K562 (cell line): Measurements from ENCODE around the gene CENPT. TPM values are rescaled to one million over a fixed set of nuclear protein-coding genes. Genes with fewer than 3 reads are reported as not detected.
A peak's percentile ranks its signal among the peaks of the same experiment; 100 is the strongest.

Source experiments
- ARID3A ChIP-seq: IDR thresholded peaks from 2 replicates; pipeline ENCODE4 v1.6.1; 2012; ENCODE audit warnings: low read depth, low read length, improper control_type of control experiment, borderline replicate concordance
- ARNT ChIP-seq, 2 experiments: fragments of 450-650 bp; IDR thresholded peaks; 2 replicates each; pipeline ENCODE4 v1.6.1; 2016; ENCODE audit warnings: mild to moderate bottlenecking in 1 of 2
- ATF3 ChIP-seq, 2 experiments: fragments of 450-650 bp in 1 of 2; sonication (generic) in 1 of 2; formaldehyde crosslinking in 1 of 2; IDR thresholded peaks in 1 of 2; conservative IDR thresholded peaks in 1 of 2; 2 replicates each; pipeline versions ENCODE4 v1.6.1 to v1.8.1; 2016 to 2023; ENCODE audit warnings: mild to moderate bottlenecking in 2 of 2, moderate library complexity in 2 of 2, inconsistent platforms in 1 of 2, missing genetic modification reagents in 1 of 2
- BRD9 ChIP-seq: fragments of 450-650 bp; IDR thresholded peaks from 2 replicates; pipeline ENCODE4 v1.6.1; 2018; ENCODE audit warnings: low read depth; ENCODE audit not compliant: partially characterized antibody
- EGR1 ChIP-seq: fragments of 450-650 bp; conservative IDR thresholded peaks from 2 replicates; pipeline ENCODE4 v1.6.1; 2017; ENCODE audit warnings: mild to moderate bottlenecking
- FOXA3 ChIP-seq, 2 experiments: fragments of 450-650 bp in 1 of 2; sonication (generic) in 1 of 2; formaldehyde crosslinking; IDR thresholded peaks in 1 of 2; conservative IDR thresholded peaks in 1 of 2; 2 replicates each; pipeline versions ENCODE4 v1.4.0 to v1.8.0; 2020 to 2022; ENCODE audit warnings: mild to moderate bottlenecking in 2 of 2, missing genetic modification reagents in 1 of 2
- GTF2E2 ChIP-seq: fragments of 200-800 bp; sonication (Bioruptor generic); IDR thresholded peaks from 2 replicates; pipeline ENCODE4 v1.6.1; 2016; ENCODE audit warnings: missing genetic modification characterization, missing compliant biosample characterization
- HNRNPL ChIP-seq: fragments of 200-400 bp; formaldehyde crosslinking; IDR thresholded peaks from 2 replicates; pipeline ENCODE4 v1.6.1; 2017; ENCODE audit warnings: low read depth, mild to moderate bottlenecking, low read length
- JUNB ChIP-seq: fragments of 450-650 bp; formaldehyde crosslinking; conservative IDR thresholded peaks from 2 replicates; pipeline ENCODE4 v1.4.0; 2020; ENCODE audit warnings: mild to moderate bottlenecking
- KDM1A ChIP-seq, 2 experiments: fragments of 450-650 bp; IDR thresholded peaks; 2 replicates each; pipeline ENCODE4 v1.6.1; 2016; ENCODE audit warnings: mild to moderate bottlenecking in 2 of 2
- KLF10 ChIP-seq: fragments of 250-450 bp; sonication (Bioruptor Pico); IDR thresholded peaks from 2 replicates; pipeline ENCODE4 v1.6.1; 2021; ENCODE audit warnings: matching md5 sums
- MTA1 ChIP-seq: fragments of 450-650 bp; IDR thresholded peaks from 2 replicates; pipeline ENCODE4 v1.6.1; 2017; ENCODE audit warnings: borderline replicate concordance
- NFIX ChIP-seq: fragments of 250-450 bp; sonication (Bioruptor Pico); IDR thresholded peaks from 2 replicates; pipeline ENCODE4 v1.4.0; 2020; ENCODE audit warnings: low read depth, mild to moderate bottlenecking, moderate library complexity
- NFRKB ChIP-seq: fragments of 450-650 bp; IDR thresholded peaks from 2 replicates; pipeline ENCODE4 v1.6.1; 2016; ENCODE audit warnings: low read depth
- PTRF ChIP-seq: fragments of 450-650 bp; IDR thresholded peaks from 2 replicates; pipeline ENCODE4 v1.6.1; 2016; ENCODE audit warnings: mild to moderate bottlenecking, missing genetic modification characterization, missing compliant biosample characterization
- RFX5 ChIP-seq: IDR thresholded peaks from 2 replicates; pipeline ENCODE4 v1.6.1; 2011; ENCODE audit warnings: low read depth, mild to moderate bottlenecking, improper control_type of control experiment, low read length
- TAF7 ChIP-seq: fragments of 450-650 bp; IDR thresholded peaks from 2 replicates; pipeline ENCODE4 v1.6.1; 2016; ENCODE audit warnings: missing genetic modification characterization, missing compliant biosample characterization
- USF1 ChIP-seq: sonication (generic); formaldehyde crosslinking; IDR thresholded peaks from 2 replicates; pipeline ENCODE4 v1.9.0; 2022; ENCODE audit warnings: mild to moderate bottlenecking, missing genetic modification reagents
- ZNF398 ChIP-seq: fragments of 250-450 bp; sonication (Bioruptor Pico); IDR thresholded peaks from 2 replicates; pipeline ENCODE4 v1.8.0; 2021; ENCODE audit warnings: moderate library complexity, mild to moderate bottlenecking, inconsistent platforms
- ZNF41 ChIP-seq: fragments of 250-450 bp; sonication (Bioruptor Pico); conservative IDR thresholded peaks from 2 replicates; pipeline ENCODE4 v1.4.0; 2020; ENCODE audit warnings: mild to moderate bottlenecking
- ZNF436 ChIP-seq: fragments of 250-450, 450-650 bp; sonication (Bioruptor Pico); formaldehyde crosslinking; IDR thresholded peaks from 2 replicates; pipeline ENCODE4 v1.7.0; 2020; ENCODE audit warnings: mild to moderate bottlenecking
- ZNF561 ChIP-seq: fragments of 450-650 bp; formaldehyde crosslinking; conservative IDR thresholded peaks from 2 replicates; pipeline ENCODE4 v1.4.0; 2020; ENCODE audit warnings: mild to moderate bottlenecking, moderate library complexity
- polyA plus RNA-seq, 8 experiments: library from polyadenylated mRNA; depleted of rRNA in 4 of 8; stranded (reverse) in 5 of 8; unstranded in 3 of 8; fragments of >200 nt; fragmentation: Nextera tagmentation in 2 of 8; fragmentation: Illumina TruSeq in 1 of 8; extraction: Ambion mirVana in 2 of 8; extraction: Trizol in 1 of 8; gene quantifications; 2 replicates each; pipeline versions ENCODE4 v1.2.1 to v1.2.3, GENCODE V29; 2011 to 2014; ENCODE audit warnings: inconsistent platforms in 1 of 8, missing spikeins in 1 of 8
- total RNA-seq, 7 experiments: library from RNA; depleted of rRNA in 6 of 7; stranded (reverse); fragments of >200 nt in 6 of 7; fragmentation: Illumina TruSeq in 2 of 7; extraction: Trizol in 2 of 7; gene quantifications; 2 replicates each; pipeline versions ENCODE4 v1.2.1 to v1.2.3, GENCODE V29; 2011 to 2021; ENCODE audit warnings: low replicate concordance in 1 of 7
- TF ChIP-seq, protein P1 (sequence below): conservative IDR thresholded peaks from 2 replicates; pipeline ENCODE4 v1.6.1; 2011; ENCODE audit warnings: low read depth, mild to moderate bottlenecking, low read length; ENCODE audit not compliant: control insufficient read depth

The CENPT gene
- total and polyA plus RNA-seq, 9 of the 15 experiments (the other 6 are each of a cell fraction or from before 2014, with no cell fraction given), result 3.6 to 94.2 (median 44.1) TPM

DNA sequence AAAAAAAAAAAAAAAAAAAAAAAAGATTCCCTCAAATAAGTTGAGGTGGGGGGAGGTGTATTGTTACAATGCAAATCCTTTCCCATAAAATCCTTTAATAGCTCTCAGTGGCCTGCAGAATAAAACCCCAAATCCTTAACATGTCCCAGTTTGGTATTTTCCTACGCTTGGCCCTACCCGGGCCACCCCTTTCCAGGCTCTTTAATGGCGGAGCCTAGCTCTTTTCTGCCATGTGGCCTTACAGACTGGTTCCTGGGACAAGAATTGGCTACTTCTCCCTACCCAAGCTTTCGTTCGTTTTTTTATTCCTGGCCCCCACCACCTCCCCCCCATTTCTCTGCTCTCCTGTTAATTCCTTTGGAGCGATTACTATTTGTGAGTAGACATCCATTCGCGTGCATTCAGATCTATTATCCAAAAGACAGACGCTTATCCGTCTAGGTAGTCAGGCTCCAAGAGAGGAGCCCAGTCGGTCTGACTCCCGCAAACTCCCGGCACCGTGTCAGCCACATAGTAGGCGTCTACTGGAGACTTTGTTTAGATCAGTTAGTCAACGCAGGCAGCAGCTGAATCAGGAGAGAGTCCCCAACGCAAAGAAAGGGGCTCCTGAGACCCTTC, 6.2 kb downstream of the CENPT start (continued):
- TF ChIP-seq RFX5 (no peak), JUNB (no peak), NFIX (CRISPR knock-in tag) (no peak), EGR1 (no peak), ARID3A (no peak), TAF7 (tag) (0 out of 2 replicates have a peak, but pooled peaks have one; percentile 19), ZNF41 (CRISPR knock-in tag) (no peak), KDM1A (IDR thresholded peaks at IDR 0.05) (no peak), FOXA3 (CRISPR knock-in tag; conservative IDR thresholded peaks at IDR 0.05 in 1 of 2, IDR thresholded peaks at IDR 0.05 in 1 of 2) (no peak), ATF3 (IDR thresholded peaks at IDR 0.05) (no peak), ATF3 (CRISPR knock-in tag; conservative IDR thresholded peaks at IDR 0.05) (no peak; the same call in 1 of the 2 replicates), BRD9 (no peak), ZNF398 (CRISPR knock-in tag) (no peak), ZNF436 (CRISPR knock-in tag) (no peak), PTRF (tag) (no peak), ZNF561 (CRISPR knock-in tag) (no peak), ARNT (IDR thresholded peaks at IDR 0.05) (0 out of 4 replicates have a peak, but pooled peaks of 1 of the 2 experiments have one; percentile 38), MTA1 (no peak), USF1 (no peak), GTF2E2 (tag) (no peak; the same call in 1 of the 2 replicates), KLF10 (CRISPR knock-in tag) (no peak), NFRKB (0 out of 2 replicates have a peak, but pooled peaks have one; percentile 75), HNRNPL (no peak)
- TF ChIP-seq, protein P1, sequence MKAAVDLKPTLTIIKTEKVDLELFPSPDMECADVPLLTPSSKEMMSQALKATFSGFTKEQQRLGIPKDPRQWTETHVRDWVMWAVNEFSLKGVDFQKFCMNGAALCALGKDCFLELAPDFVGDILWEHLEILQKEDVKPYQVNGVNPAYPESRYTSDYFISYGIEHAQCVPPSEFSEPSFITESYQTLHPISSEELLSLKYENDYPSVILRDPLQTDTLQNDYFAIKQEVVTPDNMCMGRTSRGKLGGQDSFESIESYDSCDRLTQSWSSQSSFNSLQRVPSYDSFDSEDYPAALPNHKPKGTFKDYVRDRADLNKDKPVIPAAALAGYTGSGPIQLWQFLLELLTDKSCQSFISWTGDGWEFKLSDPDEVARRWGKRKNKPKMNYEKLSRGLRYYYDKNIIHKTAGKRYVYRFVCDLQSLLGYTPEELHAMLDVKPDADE, result no peak
